NK-92 treated with Interleukin-12 subunit alpha and Interleukin-12 subunit beta, amount 100 ng/mL, for 24 hours (cell line): ENCODE results near the gene CGNL1.

Experiments
- DNase-seq: peaks from one replicate; lab custom pipeline; 2025; lab: John Stamatoyannopoulos, UW

CGNL1 gene, protein sequence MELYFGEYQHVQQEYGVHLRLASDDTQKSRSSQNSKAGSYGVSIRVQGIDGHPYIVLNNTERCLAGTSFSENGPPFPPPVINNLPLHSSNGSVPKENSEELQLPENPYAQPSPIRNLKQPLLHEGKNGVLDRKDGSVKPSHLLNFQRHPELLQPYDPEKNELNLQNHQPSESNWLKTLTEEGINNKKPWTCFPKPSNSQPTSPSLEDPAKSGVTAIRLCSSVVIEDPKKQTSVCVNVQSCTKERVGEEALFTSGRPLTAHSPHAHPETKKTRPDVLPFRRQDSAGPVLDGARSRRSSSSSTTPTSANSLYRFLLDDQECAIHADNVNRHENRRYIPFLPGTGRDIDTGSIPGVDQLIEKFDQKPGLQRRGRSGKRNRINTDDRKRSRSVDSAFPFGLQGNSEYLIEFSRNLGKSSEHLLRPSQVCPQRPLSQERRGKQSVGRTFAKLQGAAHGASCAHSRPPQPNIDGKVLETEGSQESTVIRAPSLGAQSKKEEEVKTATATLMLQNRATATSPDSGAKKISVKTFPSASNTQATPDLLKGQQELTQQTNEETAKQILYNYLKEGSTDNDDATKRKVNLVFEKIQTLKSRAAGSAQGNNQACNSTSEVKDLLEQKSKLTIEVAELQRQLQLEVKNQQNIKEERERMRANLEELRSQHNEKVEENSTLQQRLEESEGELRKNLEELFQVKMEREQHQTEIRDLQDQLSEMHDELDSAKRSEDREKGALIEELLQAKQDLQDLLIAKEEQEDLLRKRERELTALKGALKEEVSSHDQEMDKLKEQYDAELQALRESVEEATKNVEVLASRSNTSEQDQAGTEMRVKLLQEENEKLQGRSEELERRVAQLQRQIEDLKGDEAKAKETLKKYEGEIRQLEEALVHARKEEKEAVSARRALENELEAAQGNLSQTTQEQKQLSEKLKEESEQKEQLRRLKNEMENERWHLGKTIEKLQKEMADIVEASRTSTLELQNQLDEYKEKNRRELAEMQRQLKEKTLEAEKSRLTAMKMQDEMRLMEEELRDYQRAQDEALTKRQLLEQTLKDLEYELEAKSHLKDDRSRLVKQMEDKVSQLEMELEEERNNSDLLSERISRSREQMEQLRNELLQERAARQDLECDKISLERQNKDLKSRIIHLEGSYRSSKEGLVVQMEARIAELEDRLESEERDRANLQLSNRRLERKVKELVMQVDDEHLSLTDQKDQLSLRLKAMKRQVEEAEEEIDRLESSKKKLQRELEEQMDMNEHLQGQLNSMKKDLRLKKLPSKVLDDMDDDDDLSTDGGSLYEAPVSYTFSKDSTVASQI

DNA sequence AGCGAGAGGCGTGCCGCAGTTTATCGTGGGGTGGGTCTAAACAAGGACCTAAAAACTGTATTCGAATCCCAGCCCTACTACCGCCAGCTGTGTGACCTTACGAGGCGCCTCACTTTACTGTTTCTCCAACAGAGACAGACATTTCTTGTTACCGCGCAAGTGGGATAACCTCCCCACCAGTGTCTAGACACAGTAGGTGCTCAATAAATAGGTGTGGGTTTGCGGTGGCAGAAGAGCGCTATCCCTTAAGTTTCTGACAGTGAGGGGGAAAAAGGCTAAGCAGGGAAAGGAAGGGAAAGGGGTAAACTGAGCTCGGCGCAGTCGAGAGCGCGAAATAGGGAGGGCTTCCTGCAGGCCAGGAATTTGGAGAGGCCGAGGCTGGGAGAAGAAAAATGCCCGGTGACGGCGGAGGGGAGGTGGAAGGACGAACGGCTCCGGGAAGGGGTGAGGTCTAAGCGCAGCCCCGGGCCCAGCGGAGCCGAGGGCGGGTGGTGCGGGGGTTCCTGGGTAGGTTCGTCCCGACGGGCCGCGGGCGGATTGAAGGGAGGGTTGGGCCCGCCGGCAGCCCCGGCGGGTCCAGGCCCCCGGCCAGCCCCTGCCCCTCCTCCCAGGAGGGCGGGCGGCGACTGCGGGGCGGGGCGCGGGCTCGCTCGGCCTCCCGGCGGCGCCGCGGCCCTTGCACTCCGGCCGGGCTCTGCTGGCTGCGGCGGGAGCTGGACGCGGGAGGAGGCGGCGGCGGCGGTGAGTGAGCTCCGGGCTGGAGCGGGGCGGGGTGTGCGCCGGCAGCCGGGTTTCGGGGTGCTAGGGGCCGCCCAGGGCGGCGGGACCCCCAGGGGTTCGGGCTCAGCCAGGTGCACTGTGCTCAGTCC is at the start of gene CGNL1:
Gene CGNL1 (plus strand): TSS at position 679 of the 869 bp plus-strand sequence. CDS start 61,495 bp downstream, outside the sequence.
- DNase-seq: no peak

DNA sequence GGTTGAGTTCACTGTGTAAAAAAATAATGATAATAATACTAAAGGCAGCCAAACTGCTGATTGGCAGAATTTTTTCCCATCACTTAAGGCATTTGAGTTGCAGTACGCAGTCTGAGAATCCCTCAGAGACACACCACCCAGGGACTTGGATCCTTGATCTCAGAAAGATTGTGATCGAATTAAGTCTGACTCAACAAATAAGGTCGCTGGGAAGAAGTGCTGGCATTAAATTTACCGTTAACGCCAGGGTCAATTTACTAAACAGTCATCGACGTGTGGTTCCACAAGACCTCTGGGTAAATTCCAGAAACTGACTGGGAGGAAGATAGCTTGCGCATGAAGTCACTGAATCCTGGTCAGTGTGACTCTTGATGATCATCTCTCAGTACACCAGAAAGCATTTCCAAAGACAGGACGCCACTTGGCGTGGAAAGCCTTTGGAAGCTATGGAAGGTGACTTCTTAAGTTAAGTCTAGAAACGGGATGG is 48.3 kb upstream of the CGNL1 start:
- no peak for DNase-seq

DNA sequence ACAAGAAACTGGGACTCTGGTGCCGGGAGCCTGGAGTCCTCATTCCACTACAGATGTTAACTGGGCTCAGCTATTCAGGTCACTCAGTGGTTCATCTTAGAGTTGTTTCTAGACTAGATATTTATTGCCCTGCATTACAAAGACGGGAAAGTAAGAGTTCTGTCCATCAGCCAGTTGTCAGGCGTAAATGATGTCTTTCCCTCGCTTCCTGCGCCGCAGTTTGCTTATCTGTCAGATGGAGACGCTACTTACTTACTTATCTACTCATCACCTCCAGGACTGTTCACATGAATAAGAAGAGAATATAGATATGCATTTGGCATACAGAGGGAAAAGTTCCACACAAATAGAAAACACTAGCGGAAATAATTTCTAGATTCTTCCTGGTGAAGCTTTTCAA is 47.8 kb upstream of the CGNL1 start:
- DNase-seq: no peak

DNA sequence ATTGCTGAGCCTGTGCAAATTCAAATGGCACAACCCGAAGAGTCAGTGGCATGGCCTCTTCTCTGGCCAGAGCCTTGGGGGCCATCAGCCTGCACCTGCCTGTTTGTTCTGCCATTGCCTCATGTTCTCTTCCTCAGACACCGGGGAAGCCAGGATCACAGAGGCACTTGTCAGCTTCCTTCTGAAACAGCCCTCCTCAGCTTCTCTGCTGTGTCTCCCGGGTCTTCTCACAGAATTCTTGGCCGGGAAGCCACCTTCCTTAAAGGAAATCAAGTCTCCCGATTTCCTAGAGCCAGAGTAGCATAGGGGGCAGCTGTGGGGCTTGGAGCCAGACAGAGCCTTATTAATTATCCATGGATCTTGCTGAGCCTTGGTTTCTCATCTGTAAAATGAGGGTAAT is 47.4 kb upstream of the CGNL1 start:
- no peak for DNase-seq

DNA sequence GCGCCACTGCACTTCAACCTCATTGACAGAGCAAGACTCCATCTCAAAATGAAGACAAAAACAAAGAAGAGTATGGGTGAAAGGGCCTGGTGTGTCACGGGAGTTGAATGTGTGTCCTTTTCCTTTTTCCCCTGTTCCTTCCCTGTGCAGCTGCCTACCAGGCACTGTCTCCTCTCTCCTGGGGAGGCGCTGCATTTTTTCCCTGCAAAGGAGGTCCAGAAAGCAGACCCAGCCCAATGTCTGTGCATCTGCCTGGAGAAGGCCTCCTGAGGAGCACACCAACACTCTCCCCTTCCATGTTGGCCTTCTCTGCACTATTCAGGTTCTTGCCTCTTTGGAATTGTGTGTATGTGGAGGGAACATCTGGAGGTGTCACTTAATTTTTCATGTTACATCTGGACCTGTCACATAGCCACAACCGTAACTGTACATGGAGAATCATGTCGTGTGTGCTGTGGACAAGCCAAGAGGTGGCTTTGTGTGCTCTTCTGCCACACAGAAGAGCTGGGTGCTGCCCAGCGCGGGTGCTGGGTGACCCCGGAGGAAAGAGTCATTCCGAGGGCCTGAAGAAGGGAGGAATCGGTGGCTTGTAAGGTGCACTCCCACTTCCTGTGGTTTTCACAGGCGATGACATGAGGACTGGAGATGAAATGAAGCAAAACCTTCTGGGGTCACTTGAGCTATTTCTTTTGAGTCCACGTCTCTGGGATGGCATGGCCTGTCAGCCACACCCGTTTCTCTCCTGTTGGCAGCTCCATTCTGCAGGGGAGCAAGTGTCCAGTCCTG is 46.5 kb upstream of the CGNL1 start:
- DNase-seq: no peak

DNA sequence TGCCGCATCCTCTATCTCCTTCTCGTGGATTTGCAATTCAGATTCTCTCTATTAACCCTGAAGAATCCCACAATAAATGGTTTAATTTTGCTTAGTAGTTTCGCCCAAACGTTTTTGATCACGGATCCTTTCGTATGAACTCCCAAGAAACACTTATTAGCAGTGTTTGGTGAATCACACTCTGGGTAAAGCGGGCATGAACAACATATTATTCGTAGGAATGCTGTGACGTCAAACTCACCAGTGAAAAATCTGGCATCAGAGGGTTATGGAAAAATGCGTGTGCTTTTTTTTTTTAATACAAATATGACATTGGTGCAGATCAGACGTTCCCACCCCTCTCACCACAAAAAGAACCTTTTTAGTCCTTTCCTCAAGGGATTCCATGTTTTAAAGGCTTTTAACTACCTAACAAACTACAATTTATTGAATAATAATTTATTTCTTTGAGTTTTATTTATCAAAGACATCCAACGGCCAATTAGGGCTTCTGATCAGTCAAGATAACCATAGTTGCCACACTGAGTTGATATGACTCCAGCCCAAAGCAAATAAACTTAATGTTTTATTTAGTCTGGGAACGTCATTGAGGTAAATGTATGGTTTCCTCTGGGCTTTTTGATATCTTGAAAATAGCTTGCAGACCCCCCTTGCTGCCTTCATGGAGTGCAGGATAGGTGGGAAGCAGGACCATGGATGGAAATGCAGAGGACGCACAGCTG is 45.5 kb upstream of the CGNL1 start:
- DNase-seq: no peak

DNA sequence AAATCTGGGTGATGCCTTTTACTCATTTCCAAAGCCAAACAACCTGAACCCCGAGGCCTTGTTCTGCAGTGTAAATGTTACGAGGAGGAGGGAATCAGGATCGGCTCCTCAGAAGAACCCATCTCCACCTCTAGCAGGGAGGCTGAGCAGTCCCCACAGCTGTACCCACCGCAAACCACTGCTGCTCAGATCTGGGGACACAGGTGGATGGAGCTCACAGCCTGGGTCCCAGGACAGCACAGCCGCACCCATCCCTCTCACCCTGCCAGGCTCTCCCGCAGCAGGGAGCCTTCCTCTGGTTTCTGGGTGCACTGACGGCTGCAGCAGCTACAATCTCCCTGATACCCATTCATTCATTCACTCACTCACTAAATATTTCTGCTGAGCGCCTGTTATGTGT is 44.0 kb upstream of the CGNL1 start:
- DNase-seq: no peak

DNA sequence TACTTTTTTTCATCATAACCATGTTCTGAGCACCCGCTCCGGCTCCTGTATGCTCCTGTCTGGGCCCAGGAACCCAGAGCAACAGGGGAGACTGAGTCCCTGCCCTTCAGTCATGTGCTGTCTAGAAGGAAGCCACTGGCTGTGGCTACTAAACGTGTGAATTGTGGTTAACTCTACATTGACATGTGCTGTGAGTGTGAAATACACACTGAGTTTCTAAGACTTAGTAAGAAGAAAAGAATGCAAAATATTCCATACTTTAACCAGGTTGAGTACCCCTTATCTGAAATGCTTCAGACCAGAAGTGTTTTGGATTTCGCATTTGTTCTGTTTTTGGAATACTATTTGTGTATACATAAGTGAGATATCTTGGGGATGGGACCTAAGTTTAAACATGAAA is 42.8 kb upstream of the CGNL1 start:
- DNase-seq: no peak

DNA sequence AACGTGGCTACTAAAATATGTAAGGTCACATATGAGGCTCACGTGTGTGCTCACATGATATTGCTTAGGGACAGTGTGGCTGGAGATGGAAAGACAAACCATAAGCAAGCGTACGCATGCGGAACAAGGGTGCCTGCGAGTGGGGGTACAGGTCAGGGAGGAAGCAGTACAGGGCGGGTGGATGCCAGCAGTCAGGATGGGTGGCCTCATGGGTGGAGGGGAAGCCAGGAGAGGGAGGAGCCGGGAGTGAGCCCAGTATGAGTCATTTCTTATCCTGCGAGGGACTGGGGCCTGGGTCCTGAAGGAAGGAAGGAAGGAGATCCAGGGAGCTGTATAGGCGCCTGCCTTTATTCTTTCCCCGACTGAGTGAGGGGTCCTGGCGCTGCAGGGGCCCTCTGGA is 42.0 kb upstream of the CGNL1 start:
- no peak for DNase-seq

DNA sequence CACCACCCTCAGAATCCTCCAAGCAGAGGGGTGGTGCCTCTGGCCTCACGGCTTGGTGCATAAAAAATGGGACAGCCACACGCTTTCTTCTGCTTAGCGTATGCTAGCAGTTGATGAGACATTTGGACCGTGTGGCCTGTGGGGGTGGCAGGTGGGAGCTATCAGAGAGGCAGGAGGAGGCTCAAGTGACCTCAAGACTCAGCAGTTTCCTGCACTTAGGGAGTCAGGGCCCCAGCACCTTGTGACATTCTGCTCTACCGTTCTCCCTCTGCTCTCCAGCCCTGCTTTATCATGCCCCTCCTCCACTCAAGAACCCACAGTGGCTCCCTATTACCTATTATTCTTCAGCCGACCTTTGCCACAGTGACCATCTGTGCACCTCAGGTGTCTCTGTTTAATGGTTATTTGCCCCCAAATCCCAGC is 41.0 kb upstream of the CGNL1 start:
- DNase-seq: no peak

DNA sequence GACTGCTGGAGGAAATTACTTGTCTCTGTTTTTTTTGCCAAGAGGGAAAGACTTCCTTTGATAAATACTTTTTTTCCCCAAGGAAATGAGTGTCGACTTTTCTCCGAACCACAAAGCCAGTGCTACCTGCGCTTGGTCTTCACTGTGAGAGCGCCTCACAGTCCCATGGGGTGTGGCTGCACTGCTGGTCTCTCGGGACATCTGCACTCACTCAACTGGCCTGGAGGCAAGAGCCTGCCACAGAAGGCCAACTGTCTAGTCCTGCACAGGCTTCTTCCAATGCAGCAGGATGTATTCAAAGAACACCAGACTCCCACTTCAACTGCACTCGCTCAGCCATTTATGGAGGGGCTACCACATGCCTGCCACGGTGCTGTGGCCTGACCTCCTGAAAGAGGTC is 40.6 kb upstream of the CGNL1 start:
- no peak for DNase-seq

DNA sequence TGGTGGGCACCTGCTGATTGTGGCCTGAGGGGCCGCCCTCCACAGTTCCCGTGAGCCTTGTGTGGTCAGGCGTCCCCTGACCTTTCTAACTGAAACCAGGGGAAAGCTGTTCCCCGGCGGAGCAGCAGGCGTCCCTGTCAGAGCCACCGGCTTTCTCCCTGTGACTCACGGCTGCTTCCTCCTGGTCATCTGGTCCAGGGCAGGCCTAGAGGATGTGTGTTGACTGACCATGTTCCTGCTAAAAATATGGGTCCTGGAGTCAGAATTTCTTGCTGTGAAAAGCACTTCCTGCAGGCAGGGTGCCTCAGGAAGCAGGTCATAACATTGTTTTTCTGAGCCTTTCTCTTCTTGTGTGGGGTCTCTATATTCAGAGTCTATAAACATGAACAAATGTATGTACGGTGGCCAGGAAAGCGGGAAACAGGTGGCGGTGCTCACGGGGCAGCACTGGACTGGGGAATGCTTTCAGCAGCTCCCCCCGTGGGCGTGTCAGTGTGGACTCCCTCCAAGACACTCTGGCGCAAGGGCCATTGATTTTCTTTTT is 38.4 kb upstream of the CGNL1 start:
- DNase-seq: no peak

DNA sequence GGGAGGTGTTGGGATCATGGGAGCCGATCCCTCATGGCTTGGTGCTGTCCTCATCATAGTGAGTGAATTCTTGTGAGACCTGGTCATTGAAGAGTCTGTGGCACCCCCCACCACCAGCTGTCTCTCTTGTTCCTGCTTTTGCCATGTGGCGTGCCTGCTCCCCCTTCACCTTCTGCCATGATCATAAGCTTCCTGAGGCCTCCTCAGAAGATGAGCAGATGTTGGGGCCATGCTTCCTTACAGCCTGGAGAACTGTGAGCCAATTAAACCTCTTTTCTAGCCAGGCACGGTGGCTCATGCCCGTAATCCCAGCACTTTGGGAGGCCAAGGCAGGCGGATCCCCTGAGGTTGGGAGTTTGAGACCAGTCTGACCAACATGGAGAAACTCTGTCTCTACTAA is 37.0 kb upstream of the CGNL1 start:
- no peak for DNase-seq

DNA sequence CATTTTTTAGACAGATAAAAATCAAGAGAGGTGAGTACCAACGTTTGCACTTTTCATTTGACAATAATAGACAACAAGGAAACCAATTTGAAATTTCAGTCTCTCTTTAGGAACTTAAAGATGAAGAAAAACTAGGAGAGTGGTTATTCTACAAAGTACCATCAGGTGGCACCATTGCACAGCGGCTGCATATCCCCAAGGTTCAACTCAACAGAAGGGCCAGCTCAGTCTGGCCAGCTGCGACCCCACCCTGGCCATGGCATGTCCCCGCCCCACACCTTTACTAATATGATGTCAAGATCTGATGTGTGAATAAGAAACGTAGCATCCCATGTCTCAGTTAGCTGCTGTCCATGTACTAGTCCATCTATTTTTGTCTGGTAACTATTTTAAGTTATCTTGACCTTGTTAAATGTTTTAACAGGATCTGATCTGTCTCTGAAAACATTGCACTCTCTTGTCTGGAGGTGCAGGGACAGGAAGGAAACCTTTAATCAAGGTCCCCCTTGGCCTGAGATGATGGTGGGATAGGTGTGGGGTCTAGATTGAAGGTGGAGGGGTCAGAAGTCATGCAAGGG is 35.5 kb upstream of the CGNL1 start:
- no peak for DNase-seq

DNA sequence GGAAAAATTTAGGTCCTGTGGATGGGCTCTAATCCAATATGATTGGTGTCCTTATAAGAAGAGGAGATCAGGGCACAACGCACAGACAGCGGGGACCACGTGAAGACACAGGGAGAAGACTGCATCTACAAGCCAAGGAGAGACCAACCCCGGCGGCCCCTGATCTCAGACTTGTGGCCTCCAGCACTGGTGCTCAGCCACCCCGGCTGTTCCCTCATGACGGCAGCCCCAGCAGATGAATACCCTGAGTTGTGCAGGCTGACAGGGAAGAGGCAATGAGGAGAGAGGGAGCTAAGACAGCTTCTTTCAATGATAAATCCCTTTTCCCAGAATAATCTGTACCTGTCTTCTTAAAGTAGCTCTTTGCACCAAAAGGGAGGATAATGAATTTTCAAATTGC is 33.3 kb upstream of the CGNL1 start:
- no peak for DNase-seq

DNA sequence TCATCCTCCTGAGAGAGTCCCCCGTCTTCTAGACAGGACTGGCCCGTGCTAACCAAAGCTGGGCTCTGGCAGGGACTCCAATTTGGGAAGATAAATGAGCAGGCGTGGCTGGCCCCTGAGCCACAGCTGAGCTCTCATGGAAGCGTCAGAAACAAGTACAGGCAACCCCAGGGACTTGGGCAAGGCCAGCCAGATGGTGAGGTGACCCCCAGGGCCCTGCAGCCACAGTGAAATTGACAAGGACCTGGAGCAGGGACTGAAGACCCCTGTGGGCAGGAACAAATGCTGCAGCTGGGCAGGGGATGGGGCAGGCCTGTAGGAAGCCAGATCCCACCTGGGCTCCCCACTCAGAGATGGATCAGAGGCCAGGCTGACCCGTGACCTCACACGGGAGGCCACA is 32.8 kb upstream of the CGNL1 start:
- DNase-seq: no peak

DNA sequence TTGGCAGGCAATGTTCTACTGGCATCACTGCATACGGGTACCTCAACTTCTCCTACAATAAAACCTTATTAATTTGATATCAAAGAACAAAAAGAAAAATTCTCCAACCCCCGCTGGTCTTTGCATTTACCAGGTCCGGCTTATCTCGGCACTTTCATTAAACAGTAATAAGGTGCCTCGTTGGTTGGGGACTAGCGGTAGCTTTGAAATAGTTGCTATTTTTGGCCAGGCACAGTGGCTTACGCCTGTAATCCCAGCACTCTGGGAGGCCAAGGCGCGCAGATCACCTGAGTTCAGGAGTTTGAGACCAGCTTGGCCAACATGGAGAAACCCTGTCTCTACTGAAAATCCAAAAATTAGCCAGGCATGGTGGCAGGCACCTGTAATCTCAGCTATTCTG is 32.0 kb upstream of the CGNL1 start:
- DNase-seq: no peak

DNA sequence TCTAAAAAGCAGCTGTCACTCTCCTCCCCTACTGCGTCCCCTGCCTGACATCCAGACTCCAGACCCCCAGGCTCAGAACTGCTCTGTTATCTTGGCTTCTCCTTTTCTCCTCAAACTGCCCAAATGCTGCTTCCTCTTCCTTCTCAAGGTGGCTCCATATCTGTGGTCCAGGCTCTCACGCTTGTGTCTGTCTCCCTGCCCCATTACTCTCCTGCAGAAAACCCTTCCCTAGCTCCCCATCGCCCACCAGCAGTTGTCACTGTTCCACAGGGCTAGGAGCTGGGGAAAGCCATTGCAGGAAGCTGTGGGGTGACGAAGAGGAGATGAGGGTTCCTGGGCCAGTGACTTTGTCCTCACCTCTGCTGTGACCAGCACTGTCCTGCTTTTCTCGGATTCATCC is 30.7 kb upstream of the CGNL1 start:
- no peak for DNase-seq

DNA sequence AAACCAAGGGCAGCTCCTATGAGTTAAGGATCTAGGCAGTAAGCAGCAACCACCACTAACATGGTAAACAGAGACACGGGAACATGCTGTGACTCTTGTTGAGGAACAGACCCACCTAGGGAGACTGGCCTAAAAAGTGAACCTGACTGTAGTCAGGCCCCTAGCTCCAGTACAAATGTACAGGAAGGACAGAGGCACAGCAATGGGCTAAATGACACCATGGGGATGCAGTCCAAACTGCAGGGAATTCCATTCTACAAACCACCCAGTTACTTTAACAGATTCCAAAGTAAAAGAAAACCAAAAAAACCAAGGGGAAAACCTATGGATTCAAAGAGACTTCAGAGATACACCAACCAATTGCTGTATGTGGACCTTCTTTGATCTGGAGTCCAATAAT is 28.2 kb upstream of the CGNL1 start:
- no peak for DNase-seq
